HG02852 (cell line): ENCODE results near the gene KLHL30.

ENCODE experiments used
- ATAC-seq: cut with Tn5 transposase; IDR thresholded peaks from one replicate; pipeline ENCODE4 v1.9.1; 2021; ENCODE audit warnings: mild to moderate bottlenecking, moderate library complexity; ENCODE audit not compliant: unreplicated experiment

KLHL30 gene

DNA sequence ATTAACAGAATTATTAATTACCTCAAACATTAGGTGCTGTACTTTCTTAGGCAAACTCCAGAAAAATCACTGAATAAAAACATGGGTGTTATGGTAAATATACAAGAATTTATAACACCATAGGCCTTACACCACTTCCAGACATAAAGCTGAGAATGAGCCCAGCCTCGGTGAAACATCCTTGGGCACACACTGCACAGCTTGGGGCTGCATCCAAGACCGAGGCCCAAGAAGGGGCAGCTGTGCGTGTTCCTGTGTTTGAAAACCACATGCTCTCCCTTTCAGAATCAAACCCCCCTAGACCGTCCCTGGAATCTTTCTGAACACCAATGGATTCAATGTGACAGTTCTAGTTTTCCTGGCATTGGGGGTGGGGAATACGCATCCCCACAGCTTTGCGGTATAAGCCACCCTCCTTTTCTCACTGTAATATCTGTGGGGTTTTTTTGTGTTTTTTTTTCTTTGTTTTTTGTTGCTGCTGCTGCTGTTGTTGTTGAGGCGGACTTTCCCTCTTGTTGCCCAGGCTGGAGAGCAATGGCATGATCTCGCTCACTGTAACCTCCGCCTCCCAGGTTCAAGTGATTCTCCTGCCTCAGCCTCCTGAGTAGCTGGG lies 33.2 kb downstream of the KLHL30 start:
- no peak for ATAC-seq

GRCh38 chr2:238172439-238172838 lies 34.0 kb downstream of the KLHL30 start:
- ATAC-seq, result no peak

- no peak for ATAC-seq
Observed at GRCh38 chr2:238173692-238174091, 35.2 kb downstream of the KLHL30 start.

- no peak for ATAC-seq
Observed at GRCh38 chr2:238174291-238174690, 35.8 kb downstream of the KLHL30 start.

- no peak for ATAC-seq
Observed at GRCh38 chr2:238174701-238175100, 36.2 kb downstream of the KLHL30 start.

DNA sequence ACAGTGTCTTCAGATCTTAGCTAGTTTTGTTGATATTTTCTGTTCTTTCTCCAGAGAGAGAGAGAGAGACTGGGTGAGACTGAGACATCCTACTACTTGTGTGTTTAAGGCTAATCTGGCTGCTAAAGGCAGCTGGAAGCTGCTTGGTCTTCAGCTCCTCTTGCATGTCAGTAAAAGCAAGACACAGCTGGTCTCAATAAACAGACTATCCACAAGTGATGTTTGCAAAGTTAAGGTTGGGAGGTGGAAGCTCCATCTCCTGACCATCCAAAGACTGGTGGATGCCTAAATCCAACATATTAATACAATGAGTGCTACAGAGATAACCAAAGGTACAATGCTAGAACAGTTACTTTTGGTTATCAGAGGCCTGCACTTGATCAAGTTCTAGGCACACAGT lies 38.1 kb downstream of the KLHL30 start:
- no peak for ATAC-seq

DNA sequence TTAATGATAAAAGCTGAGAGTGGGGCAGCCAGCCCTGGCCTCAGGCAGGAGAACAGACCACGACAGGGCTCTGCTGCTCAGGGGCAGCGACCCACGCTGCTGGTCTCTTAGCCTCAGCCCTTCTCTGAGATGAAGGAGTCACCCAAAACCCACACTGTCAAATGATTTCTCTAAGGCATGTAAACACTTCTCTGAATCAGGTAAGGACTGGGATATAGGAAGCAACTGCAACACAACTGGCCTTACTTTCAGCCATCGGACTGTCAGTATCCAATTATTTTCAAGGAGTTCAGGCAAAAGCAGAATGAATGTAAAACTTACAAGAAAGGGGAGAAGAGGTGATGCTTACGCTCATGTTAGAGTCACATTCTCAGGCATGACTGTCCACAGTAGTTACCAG lies 42.1 kb downstream of the KLHL30 start:
- no peak for ATAC-seq

- ATAC-seq, result no peak
Observed at GRCh38 chr2:238182362-238182761, 43.9 kb downstream of the KLHL30 start.

DNA sequence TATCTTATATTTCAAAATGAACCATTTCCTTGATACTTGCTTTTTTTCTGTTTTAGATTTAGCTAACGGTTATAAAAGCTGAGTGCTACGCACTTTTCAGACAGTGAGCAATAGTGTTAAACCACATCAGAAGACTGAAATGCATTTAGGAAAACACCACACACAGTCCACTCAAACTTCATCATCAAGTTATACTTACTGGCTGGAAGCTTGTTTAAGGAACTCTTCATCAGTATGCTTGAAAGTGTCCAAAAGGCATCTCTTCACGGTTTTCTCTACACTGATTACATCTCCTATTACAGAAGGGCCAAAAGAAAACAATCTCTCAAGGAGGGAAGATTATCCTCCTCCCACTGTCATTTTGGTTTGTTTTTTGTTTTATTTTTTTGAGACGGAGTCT lies 45.4 kb downstream of the KLHL30 start:
- no peak for ATAC-seq

GRCh38 chr2:238187618-238188548 lies 49.4 kb downstream of the KLHL30 start:
- ATAC-seq, result no peak

- ATAC-seq, result no peak
Observed at GRCh38 chr2:238190445-238190844, 52.0 kb downstream of the KLHL30 start.
